Natural killer cell (primary cell): ENCODE measurements around the gene MAN2B2. TPM values are rescaled to one million over a fixed set of nuclear protein-coding genes. Genes with fewer than 3 reads are reported as not detected.

Experiments
- ATAC-seq, 3 donors: fragments of 150-1000 bp in 2 of 3; fragments of 200-7000 bp in 1 of 3; cut with Tn5 transposase; 1 replicate in 1 of 3; 2 replicates in 2 of 3; pipeline ENCODE4 v1.10.0; 2021; ENCODE audit warnings: mild to moderate bottlenecking in 2 of 3, moderate library complexity in 2 of 3
- DNase-seq, 2 donors: peaks; one replicate each; pipeline versions ENCODE4 v3.0.0 to v3.0.0-alpha.2; 2013 to 2021; ENCODE audit warnings: mixed read lengths in 1 of 2
- H3K27ac ChIP-seq: one replicate; pipeline ENCODE4 v1.5.1; 2013; ENCODE audit warnings: mild to moderate bottlenecking, low read length
- H3K27me3 ChIP-seq: one replicate; pipeline ENCODE4 v1.6.1; 2013; ENCODE audit warnings: low read length; ENCODE audit not compliant: control insufficient read depth, insufficient read depth
- H3K36me3 ChIP-seq: one replicate; pipeline ENCODE4 v1.6.1; 2013; ENCODE audit warnings: low read length; ENCODE audit not compliant: control insufficient read depth, insufficient read depth
- H3K4me1 ChIP-seq: one replicate; pipeline ENCODE4 v1.6.1; 2013; ENCODE audit warnings: low read length; ENCODE audit not compliant: control insufficient read depth, insufficient read depth
- H3K4me3 ChIP-seq: one replicate; pipeline ENCODE4 v1.5.1; 2013; ENCODE audit warnings: low read length
- H3K9me3 ChIP-seq: one replicate; pipeline ENCODE4 v1.6.1; 2013; ENCODE audit warnings: low read length; ENCODE audit not compliant: control insufficient read depth, insufficient read depth
- H3K27ac Mint-ChIP-seq, 2 donors: one replicate each; pipeline ENCODE4 v1.8.0; 2022; ENCODE audit warnings: mild to moderate bottlenecking in 2 of 2, mixed read lengths in 2 of 2, moderate library complexity in 1 of 2
- H3K27me3 Mint-ChIP-seq, 2 donors: one replicate each; pipeline ENCODE4 v1.8.0; 2022; ENCODE audit warnings: low read depth in 2 of 2, mixed read lengths in 2 of 2
- H3K36me3 Mint-ChIP-seq: one replicate; pipeline ENCODE4 v1.8.0; 2022; ENCODE audit warnings: mixed read lengths
- H3K4me1 Mint-ChIP-seq, 2 donors: one replicate each; pipeline ENCODE4 v1.8.0; 2022; ENCODE audit warnings: mixed read lengths in 2 of 2
- H3K4me3 Mint-ChIP-seq: one replicate; pipeline ENCODE4 v1.8.0; 2022; ENCODE audit warnings: mild to moderate bottlenecking, moderate library complexity, mixed read lengths
- H3K9me3 Mint-ChIP-seq, 2 donors: one replicate each; pipeline ENCODE4 v1.8.0; 2022; ENCODE audit warnings: mixed read lengths in 2 of 2
- CTCF ChIP-seq: fragments of 200-600 bp; IDR thresholded peaks from one replicate; pipeline ENCODE4 v1.8.0; 2022; ENCODE audit warnings: antibody characterized with exemption
- WGBS: methylation state at CpG from one replicate; pipeline ENCODE4 v1.1.7; 2013; ENCODE audit warnings: missing lambda C conversion rate; ENCODE audit not compliant: insufficient coverage; 5-methylcytosine and 5-hydroxymethylcytosine counted together
- intact Hi-C: fragments of 100-400 bp; cut with micrococcal nuclease; formaldehyde crosslinking; loops from one replicate; pipeline ENCODE4 v1.14.2; 2022
- total RNA-seq, 4 donors: library from RNA; stranded (reverse); fragments of 120-200 nt in 1 of 4; gene quantifications; one replicate each; pipeline versions ENCODE4 v1.2.3 to v1.2.4, GENCODE V29; 2013 to 2022

The MAN2B2 gene
- total RNA-seq, 3 donors from 2014 or later (not counting 1 experiment from before 2014, with no cell fraction given): 34.5 to 47.8 (median 39.0) TPM

- Mint-ChIP-seq H3K27ac (peak overlapping the region in 1 of 2 donors; percentile 64), H3K4me3 (peak overlapping the region; percentile 69), H3K36me3 (no peaks in the 10 kb centered on the region), H3K9me3 (no peaks in the 10 kb centered on the region), H3K4me1 (peaks cover 0 to 12% of the 10 kb centered on the region in 2 donors), H3K27me3 (peaks cover 22% of the 10 kb centered on the region in 2 donors)
- Histone ChIP-seq H3K4me1 (peaks cover 21% of the 10 kb centered on the region), H3K36me3 (no peaks in the 10 kb centered on the region), H3K27ac (no peak overlapping the region), H3K27me3 (peaks cover 8% of the 10 kb centered on the region), H3K4me3 (no peak overlapping the region), H3K9me3 (no peaks in the 10 kb centered on the region)
- TF ChIP-seq CTCF: no peak
- WGBS: 12% methylated on average over 51 of the region's 52 CpGs
- DNase-seq: peak; percentile 60 to 81
- peak; percentile 91 to 98 (median 98) for ATAC-seq
- intact Hi-C loops: loop anchor here (2.0 kb wide), 1 partner anchor 14 kb away; no protein-coding TSS in a partner anchor
Observed at GRCh38 chr4:6658597-6659075, 83.6 kb downstream of the MAN2B2 start.

GRCh38 chr4:6659897-6660296 is 84.9 kb downstream of the MAN2B2 start:
- Mint-ChIP-seq H3K4me3 (no peak overlapping the region), H3K27me3 (peaks cover 22 to 25% of the 10 kb centered on the region in 2 donors), H3K27ac (no peak overlapping the region), H3K4me1 (peaks cover 0 to 12% of the 10 kb centered on the region in 2 donors), H3K36me3 (no peaks in the 10 kb centered on the region), H3K9me3 (no peaks in the 10 kb centered on the region)
- Histone ChIP-seq H3K36me3 (no peaks in the 10 kb centered on the region), H3K4me1 (peaks cover 31% of the 10 kb centered on the region), H3K27me3 (peaks cover 15% of the 10 kb centered on the region), H3K27ac (no peak overlapping the region), H3K4me3 (no peak overlapping the region), H3K9me3 (no peaks in the 10 kb centered on the region)
- intact Hi-C loops: loop anchor here (2.0 kb wide), 1 partner anchor 13 kb away; no protein-coding TSS in a partner anchor
- ATAC-seq (no peak), DNase-seq (no peak)
- WGBS: 98% methylated on average over 2 of the region's 2 CpGs
- no peak for TF ChIP-seq CTCF

DNA sequence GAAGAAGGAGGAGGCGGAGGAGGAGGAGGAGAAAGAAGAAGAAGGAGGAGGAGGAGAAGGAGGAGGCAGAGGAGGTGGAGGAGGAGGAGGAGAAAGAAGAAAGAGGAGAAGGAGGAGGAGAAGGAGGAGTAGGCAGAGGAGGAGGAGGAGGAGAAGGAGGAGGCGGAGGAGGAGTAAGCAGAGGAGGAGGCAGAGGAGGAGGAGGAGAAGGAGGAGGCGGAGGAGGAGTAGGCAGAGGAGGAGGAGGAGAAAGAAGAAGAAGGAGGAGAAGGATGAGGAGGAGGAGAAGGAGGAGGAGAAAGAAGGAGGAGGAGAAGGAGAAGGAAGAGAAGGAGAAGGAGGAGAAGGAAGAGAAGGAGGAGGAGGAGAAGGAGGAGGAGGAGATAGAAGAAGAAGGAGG is 85.4 kb downstream of the MAN2B2 start:
- Mint-ChIP-seq H3K36me3 (no peaks in the 10 kb centered on the region), H3K4me3 (no peak overlapping the region), H3K27ac (no peak overlapping the region), H3K27me3 (peaks cover 22 to 25% of the 10 kb centered on the region in 2 donors), H3K9me3 (no peaks in the 10 kb centered on the region), H3K4me1 (peaks cover 0 to 12% of the 10 kb centered on the region in 2 donors)
- no peak overlapping the region for H3K4me3 ChIP-seq
- no peaks in the 10 kb centered on the region for H3K9me3 ChIP-seq
- ATAC-seq: no peak
- peaks cover 31% of the 10 kb centered on the region for H3K4me1 ChIP-seq
- no peak overlapping the region for H3K27ac ChIP-seq
- H3K36me3 ChIP-seq: no peaks in the 10 kb centered on the region
- 93% methylated on average over 3 of the region's 3 CpGs for WGBS
- intact Hi-C loops: no loop called here
- TF ChIP-seq CTCF: no peak
- H3K27me3 ChIP-seq: peaks cover 18% of the 10 kb centered on the region
- no peak for DNase-seq

- H3K4me1 Mint-ChIP-seq: peaks cover 0 to 12% of the 10 kb centered on the region in 2 donors
- ATAC-seq (no peak), DNase-seq (no peak)
- no CpG with 5 or more reads among the region's 3 CpGs for WGBS
- no peak overlapping the region for H3K4me3 ChIP-seq
- H3K27me3 ChIP-seq: peaks cover 21% of the 10 kb centered on the region
- H3K36me3 ChIP-seq: no peaks in the 10 kb centered on the region
- no peak overlapping the region for H3K4me3 Mint-ChIP-seq
- no peak overlapping the region for H3K27ac Mint-ChIP-seq
- peaks cover 28% of the 10 kb centered on the region for H3K4me1 ChIP-seq
- no peaks in the 10 kb centered on the region for H3K9me3 ChIP-seq
- H3K27me3 Mint-ChIP-seq: peaks cover 22 to 25% of the 10 kb centered on the region in 2 donors
- H3K36me3 Mint-ChIP-seq: no peaks in the 10 kb centered on the region
- no peaks in the 10 kb centered on the region for H3K9me3 Mint-ChIP-seq
- intact Hi-C loops: no loop called here
- no peak overlapping the region for H3K27ac ChIP-seq
- no peak for TF ChIP-seq CTCF
Observed at GRCh38 chr4:6662591-6662990, 87.6 kb downstream of the MAN2B2 start.
